ENCODE data around the gene MED13L. TPM values are rescaled to one million over a fixed set of nuclear protein-coding genes. Genes with fewer than 3 reads are reported as not detected.
A peak's percentile ranks its signal among the peaks of the same experiment; 100 is the strongest.

MED13L gene
- total RNA-seq, 6 experiments from 2014 or later = 29.0 to 52.0 (median 38.1) TPM

DNA sequence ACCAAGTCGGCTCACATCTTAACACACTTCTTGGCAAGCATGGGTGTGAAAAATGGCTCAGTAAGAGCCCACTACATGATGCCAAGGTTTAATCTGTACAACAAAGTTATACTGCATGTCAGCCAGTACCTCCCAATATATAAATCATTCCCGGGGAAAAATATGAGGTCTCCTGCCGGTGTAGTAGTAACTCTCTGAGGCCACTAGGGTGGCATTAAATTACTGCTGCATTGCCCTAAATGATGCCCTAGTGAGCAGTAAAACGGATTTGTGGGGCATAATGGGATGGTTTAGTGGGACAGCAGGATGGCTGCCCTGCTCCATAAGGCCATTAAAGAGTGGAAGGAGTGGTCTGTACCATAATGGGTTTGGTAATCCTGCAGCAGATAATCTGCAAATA is 267.7 kb downstream of the MED13L start:
- ATAC-seq = no peak
- 76% methylated on average over 4 of the region's 4 CpGs for WGBS (ENCODE audit: insufficient coverage, low coverage, low lambda C conversion rate, missing lambda C conversion rate)
- H3K27me3 ChIP-seq = no peaks in the 10 kb centered on the region

GRCh38 chr12:116006141-116006540 is 271.4 kb downstream of the MED13L start:
- intact Hi-C loops (cut with DNase I) = no loop called here
- H3K36me3 ChIP-seq = peaks cover 6 to 50% (median 15%) of the 10 kb centered on the region in 4 donors
- no peak for ATAC-seq
- TF ChIP-seq POLR2A (IDR thresholded peaks at IDR 0.05) = no peak
- no peak for TF ChIP-seq CTCF (IDR thresholded peaks at IDR 0.05)
- H3K27ac ChIP-seq = no peak overlapping the region
- no peaks in the 10 kb centered on the region for H3K9me3 ChIP-seq
- WGBS (ENCODE audit: insufficient coverage, low coverage, low lambda C conversion rate, missing lambda C conversion rate) = 90% methylated on average over 2 of the region's 2 CpGs
- DNase-seq = no peak
- no peaks in the 10 kb centered on the region for H3K4me1 ChIP-seq
- H3K27me3 ChIP-seq = no peaks in the 10 kb centered on the region
- no peak overlapping the region for H3K4me3 ChIP-seq

More for the DNA sequence above, 267.7 kb downstream of the MED13L start:
- peaks cover 6 to 61% (median 19%) of the 10 kb centered on the region in 4 donors for H3K36me3 ChIP-seq
- intact Hi-C loops (cut with DNase I) = no loop called here
- no peak for DNase-seq
- H3K4me3 ChIP-seq = no peak overlapping the region
- H3K4me1 ChIP-seq = peaks cover 0 to 5% (median 0%) of the 10 kb centered on the region in 4 donors
- H3K9me3 ChIP-seq = no peaks in the 10 kb centered on the region
- peak in 1 of 4 donors; percentile 5 for TF ChIP-seq CTCF (IDR thresholded peaks at IDR 0.05)
- TF ChIP-seq POLR2A (IDR thresholded peaks at IDR 0.05) = no peak
- no peak overlapping the region for H3K27ac ChIP-seq

- no peak for TF ChIP-seq CTCF (IDR thresholded peaks at IDR 0.05)
- Histone ChIP-seq H3K4me1 (peaks cover 0 to 15% (median 0%) of the 10 kb centered on the region in 4 donors), H3K27me3 (no peaks in the 10 kb centered on the region), H3K27ac (no peak overlapping the region), H3K36me3 (peaks cover 2 to 37% (median 9%) of the 10 kb centered on the region in 4 donors), H3K9me3 (no peaks in the 10 kb centered on the region), H3K4me3 (no peak overlapping the region)
- 94% methylated on average over 6 of the region's 6 CpGs for WGBS (ENCODE audit: insufficient coverage, low coverage, low lambda C conversion rate, missing lambda C conversion rate)
- intact Hi-C loops (cut with DNase I) = no loop called here
- ATAC-seq (no peak), DNase-seq (no peak)
Measured at GRCh38 chr12:116002890-116003536, 274.5 kb downstream of the MED13L start.

DNA sequence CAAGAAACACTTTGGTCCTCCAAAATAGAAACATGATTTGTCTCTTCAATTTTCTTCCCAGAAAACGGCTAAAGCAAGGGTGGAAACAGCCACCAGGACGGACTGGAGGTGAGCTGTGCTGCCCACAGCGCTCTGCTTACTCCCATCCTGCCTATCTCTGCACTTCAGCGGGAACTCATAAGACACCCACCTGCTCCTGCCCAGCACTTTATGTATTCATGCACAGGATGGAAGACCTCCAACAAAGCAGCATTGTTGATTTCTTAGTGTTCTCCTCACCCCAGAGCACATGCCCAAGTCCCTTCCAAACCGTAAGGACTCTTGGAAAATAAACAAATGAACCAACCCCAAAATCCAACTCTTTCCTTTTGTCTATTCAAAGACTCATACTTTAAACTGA is 277.2 kb downstream of the MED13L start:
- intact Hi-C loops (cut with DNase I) = no loop called here
- Histone ChIP-seq H3K27me3 (no peaks in the 10 kb centered on the region), H3K36me3 (peaks cover 0 to 30% (median 10%) of the 10 kb centered on the region in 4 donors), H3K27ac (no peak overlapping the region), H3K9me3 (no peaks in the 10 kb centered on the region), H3K4me1 (peaks cover 0 to 17% (median 0%) of the 10 kb centered on the region in 4 donors), H3K4me3 (no peak overlapping the region)
- ATAC-seq = peak in 1 of 4 donors; percentile 37
- WGBS (ENCODE audit: insufficient coverage, low coverage, low lambda C conversion rate, missing lambda C conversion rate) = 91% methylated on average over 5 of the region's 5 CpGs
- no peak for TF ChIP-seq CTCF (IDR thresholded peaks at IDR 0.05)
- TF ChIP-seq POLR2A (IDR thresholded peaks at IDR 0.05) = no peak
- DNase-seq = no peak
